SK-N-SH treated with all-trans-retinoic acid at 6 μM for 48 hours (cell line): ENCODE results near the gene PRR36.

Source experiments
- ATAC-seq: fragments of 200-7000 bp; cut with Tn5 transposase; 3 replicates; pipeline ENCODE4 v1.9.1; 2020; ENCODE audit warnings: mild to moderate bottlenecking, moderate library complexity
- BACH2 ChIP-seq: fragments of 250-450 bp; sonication (Bioruptor Pico); IDR thresholded peaks from 2 replicates; pipeline ENCODE4 v1.9.0; 2021; ENCODE audit warnings: mild to moderate bottlenecking, borderline replicate concordance
- CREB5 ChIP-seq: fragments of 250-450 bp; sonication (Bioruptor Pico); IDR thresholded peaks from 2 replicates; pipeline ENCODE4 v1.5.1; 2020; ENCODE audit warnings: low read depth, mild to moderate bottlenecking, moderate library complexity
- CSDC2 ChIP-seq: fragments of 250-450 bp; sonication (Bioruptor Pico); IDR thresholded peaks from 2 replicates; pipeline ENCODE4 v1.5.0; 2020; ENCODE audit warnings: mild to moderate bottlenecking, moderate library complexity
- CSRNP3 ChIP-seq: fragments of 250-450 bp; sonication (Bioruptor Pico); IDR thresholded peaks from 2 replicates; pipeline ENCODE4 v1.5.1; 2021; ENCODE audit warnings: mild to moderate bottlenecking, moderate library complexity
- ESRRG ChIP-seq: fragments of 250-450 bp; sonication (Bioruptor Pico); IDR thresholded peaks from 2 replicates; pipeline ENCODE4 v1.6.1; 2021; ENCODE audit warnings: mild to moderate bottlenecking
- GLIS3 ChIP-seq: fragments of 250-450 bp; sonication (Bioruptor Pico); IDR thresholded peaks from 2 replicates; pipeline ENCODE4 v1.5.0; 2020; ENCODE audit warnings: mild to moderate bottlenecking, moderate library complexity
- ISL1 ChIP-seq: fragments of 250-450 bp; sonication (Bioruptor Pico); IDR thresholded peaks from 2 replicates; pipeline ENCODE4 v2.1.2; 2022; ENCODE audit warnings: mild to moderate bottlenecking, moderate library complexity
- OSR1 ChIP-seq: fragments of 250-450 bp; sonication (Bioruptor Pico); IDR thresholded peaks from 2 replicates; pipeline ENCODE4 v1.8.0; 2022; ENCODE audit warnings: moderate library complexity, mild to moderate bottlenecking, inconsistent platforms
- PATZ1 ChIP-seq: fragments of 250-450 bp; sonication (Bioruptor Pico); IDR thresholded peaks from 2 replicates; pipeline ENCODE4 v1.8.0; 2020; ENCODE audit warnings: mild to moderate bottlenecking, moderate library complexity, borderline replicate concordance
- POU6F1 ChIP-seq: fragments of 250-450 bp; sonication (Bioruptor Pico); IDR thresholded peaks from 2 replicates; pipeline ENCODE4 v1.8.0; 2021; ENCODE audit warnings: low read depth, mild to moderate bottlenecking, moderate library complexity, borderline replicate concordance
- PPARA ChIP-seq: fragments of 250-450 bp; sonication (Bioruptor Pico); IDR thresholded peaks from 2 replicates; pipeline ENCODE4 v1.5.0; 2020; ENCODE audit warnings: mild to moderate bottlenecking, borderline replicate concordance
- RARB ChIP-seq: fragments of 250-450 bp; sonication (Bioruptor Pico); IDR thresholded peaks from 2 replicates; pipeline ENCODE4 v1.8.0; 2021; ENCODE audit warnings: mild to moderate bottlenecking, moderate library complexity
- TCF4 ChIP-seq: fragments of 250-450 bp; sonication (Bioruptor Pico); IDR thresholded peaks from 2 replicates; pipeline ENCODE4 v1.8.0; 2021; ENCODE audit warnings: mild to moderate bottlenecking, moderate library complexity, borderline replicate concordance
- TOX ChIP-seq: fragments of 250-450 bp; sonication (Bioruptor Pico); IDR thresholded peaks from 2 replicates; pipeline ENCODE4 v1.8.0; 2021; ENCODE audit warnings: mild to moderate bottlenecking, moderate library complexity, borderline replicate concordance
- TSHZ2 ChIP-seq: fragments of 250-450 bp; sonication (Bioruptor Pico); IDR thresholded peaks from 2 replicates; pipeline ENCODE4 v1.5.0; 2020; ENCODE audit warnings: mild to moderate bottlenecking, moderate library complexity
- ZFP3 ChIP-seq: fragments of 250-450 bp; sonication (Bioruptor Pico); IDR thresholded peaks from 2 replicates; pipeline ENCODE4 v1.5.0; 2020; ENCODE audit warnings: mild to moderate bottlenecking, moderate library complexity
- ZNF565 ChIP-seq: fragments of 450-650 bp; formaldehyde crosslinking; conservative IDR thresholded peaks from 2 replicates; pipeline ENCODE4 v1.5.0; 2020; ENCODE audit warnings: low read depth, mild to moderate bottlenecking, moderate library complexity
- ZNF70 ChIP-seq: fragments of 450-650 bp; formaldehyde crosslinking; IDR thresholded peaks from 2 replicates; pipeline ENCODE4 v1.5.0; 2020; ENCODE audit warnings: mild to moderate bottlenecking, moderate library complexity

PRR36 gene

GRCh38 chr19:7901337-7901736, 27.1 kb upstream of the PRR36 start (continued):
- no peak for TF ChIP-seq CREB5 (CRISPR knock-in tag)
- no peak for TF ChIP-seq TCF4 (CRISPR knock-in tag)
- no peak for TF ChIP-seq CSDC2 (CRISPR knock-in tag)
- no peak for TF ChIP-seq ZNF70

GRCh38 chr19:7900931-7901330, 26.7 kb upstream of the PRR36 start:
- no peak for TF ChIP-seq GLIS3 (CRISPR knock-in tag)
- no peak for TF ChIP-seq RARB
- no peak for TF ChIP-seq PATZ1 (CRISPR knock-in tag)
- no peak for TF ChIP-seq TOX (CRISPR knock-in tag)
- no peak for TF ChIP-seq ZFP3 (CRISPR knock-in tag)
- TF ChIP-seq ZNF565 (CRISPR knock-in tag): no peak
- no peak for TF ChIP-seq CSRNP3 (CRISPR knock-in tag)
- TF ChIP-seq TSHZ2 (CRISPR knock-in tag): no peak
- no peak for TF ChIP-seq BACH2
- TF ChIP-seq, all 23 proteins: peak for 0
- no peak for ATAC-seq

- TF ChIP-seq ZNF70 (no peak), ZFP3 (CRISPR knock-in tag) (no peak), TOX (CRISPR knock-in tag) (no peak), ZNF565 (CRISPR knock-in tag) (no peak), ISL1 (no peak), OSR1 (CRISPR knock-in tag) (no peak), GLIS3 (CRISPR knock-in tag) (no peak)
- TF ChIP-seq, all 23 proteins: peak for 0
- no peak for ATAC-seq
Measured at GRCh38 chr19:7900401-7900870, 26.2 kb upstream of the PRR36 start.

GRCh38 chr19:7899751-7900378, 25.7 kb upstream of the PRR36 start:
- TF ChIP-seq POU6F1: no peak
- no peak for TF ChIP-seq PPARA (CRISPR knock-in tag)
- TF ChIP-seq BACH2: no peak
- TF ChIP-seq TSHZ2 (CRISPR knock-in tag): no peak
- TF ChIP-seq OSR1 (CRISPR knock-in tag): no peak
- no peak for TF ChIP-seq CSRNP3 (CRISPR knock-in tag)
- no peak for TF ChIP-seq ESRRG (CRISPR knock-in tag)
- ATAC-seq: no peak
